IMR-90 (cell line): ENCODE measurements around the gene ZNF283.

ENCODE experiments used
- BHLHE40 ChIP-seq: fragments of 150-350 bp; IDR thresholded peaks from 2 replicates; pipeline ENCODE4 v1.6.1; 2016; ENCODE audit warnings: mild to moderate bottlenecking, low read depth, low read length
- CEBPB ChIP-seq: IDR thresholded peaks from 2 replicates; pipeline ENCODE4 v1.6.1; 2012; ENCODE audit warnings: low read depth, low read length, improper control_type of control experiment
- FOS ChIP-seq: fragments of 150-350 bp; IDR thresholded peaks from 2 replicates; pipeline ENCODE4 v1.6.1; 2016; ENCODE audit warnings: low read depth, low read length
- MAZ ChIP-seq: IDR thresholded peaks from 2 replicates; pipeline ENCODE4 v1.6.1; 2012; ENCODE audit warnings: low read depth, mild to moderate bottlenecking, low read length, improper control_type of control experiment, moderate library complexity, borderline replicate concordance
- MXI1 ChIP-seq: IDR thresholded peaks from 2 replicates; pipeline ENCODE4 v1.6.1; 2012; ENCODE audit warnings: low read depth, mild to moderate bottlenecking, low read length, moderate library complexity, borderline replicate concordance
- NFE2L2 ChIP-seq: fragments of 150-350 bp; IDR thresholded peaks from 2 replicates; pipeline ENCODE4 v1.6.1; 2016; ENCODE audit warnings: low read depth, mild to moderate bottlenecking, low read length
- POLR2A ChIP-seq: IDR thresholded peaks from 2 replicates; pipeline ENCODE4 v1.6.1; 2012; ENCODE audit warnings: mild to moderate bottlenecking, low read depth, low read length
- RCOR1 ChIP-seq: IDR thresholded peaks from 2 replicates; pipeline ENCODE4 v1.6.1; 2012; ENCODE audit warnings: mild to moderate bottlenecking, low read length, improper control_type of control experiment; ENCODE audit not compliant: insufficient replicate concordance
- TF ChIP-seq, protein P1 (sequence below): conservative IDR thresholded peaks from 2 replicates; pipeline ENCODE4 v1.5.1; 2012; ENCODE audit warnings: mild to moderate bottlenecking, low read depth, low read length, improper control_type of control experiment
- TF ChIP-seq, protein P2 (sequence below): fragments of 150-350 bp; IDR thresholded peaks from 2 replicates; pipeline ENCODE4 v1.6.1; 2017; ENCODE audit warnings: mild to moderate bottlenecking, antibody characterized with exemption, low read length, low read depth

DNA sequence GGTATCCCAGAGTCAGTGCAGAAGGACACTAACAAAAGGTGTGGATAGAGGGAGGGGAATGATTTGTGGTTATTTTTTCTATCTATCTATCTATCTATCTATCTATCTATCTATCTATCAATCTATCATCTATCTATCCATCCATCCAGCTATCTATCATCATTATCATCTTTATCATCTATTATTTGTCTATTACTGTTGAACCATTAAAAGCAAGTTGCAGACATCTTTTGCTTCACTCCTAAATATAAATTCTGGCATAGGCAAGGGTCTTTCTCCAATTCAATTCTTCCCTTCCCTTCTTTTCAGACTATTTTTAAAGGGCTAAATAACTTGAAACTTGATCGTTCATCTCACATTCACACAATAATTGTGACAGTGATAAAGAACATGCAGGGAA lies 14.9 kb upstream of the ZNF283 start:
- TF ChIP-seq NFE2L2 = no peak
- TF ChIP-seq, protein P1, sequence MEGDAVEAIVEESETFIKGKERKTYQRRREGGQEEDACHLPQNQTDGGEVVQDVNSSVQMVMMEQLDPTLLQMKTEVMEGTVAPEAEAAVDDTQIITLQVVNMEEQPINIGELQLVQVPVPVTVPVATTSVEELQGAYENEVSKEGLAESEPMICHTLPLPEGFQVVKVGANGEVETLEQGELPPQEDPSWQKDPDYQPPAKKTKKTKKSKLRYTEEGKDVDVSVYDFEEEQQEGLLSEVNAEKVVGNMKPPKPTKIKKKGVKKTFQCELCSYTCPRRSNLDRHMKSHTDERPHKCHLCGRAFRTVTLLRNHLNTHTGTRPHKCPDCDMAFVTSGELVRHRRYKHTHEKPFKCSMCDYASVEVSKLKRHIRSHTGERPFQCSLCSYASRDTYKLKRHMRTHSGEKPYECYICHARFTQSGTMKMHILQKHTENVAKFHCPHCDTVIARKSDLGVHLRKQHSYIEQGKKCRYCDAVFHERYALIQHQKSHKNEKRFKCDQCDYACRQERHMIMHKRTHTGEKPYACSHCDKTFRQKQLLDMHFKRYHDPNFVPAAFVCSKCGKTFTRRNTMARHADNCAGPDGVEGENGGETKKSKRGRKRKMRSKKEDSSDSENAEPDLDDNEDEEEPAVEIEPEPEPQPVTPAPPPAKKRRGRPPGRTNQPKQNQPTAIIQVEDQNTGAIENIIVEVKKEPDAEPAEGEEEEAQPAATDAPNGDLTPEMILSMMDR = no peak
- TF ChIP-seq, protein P2, sequence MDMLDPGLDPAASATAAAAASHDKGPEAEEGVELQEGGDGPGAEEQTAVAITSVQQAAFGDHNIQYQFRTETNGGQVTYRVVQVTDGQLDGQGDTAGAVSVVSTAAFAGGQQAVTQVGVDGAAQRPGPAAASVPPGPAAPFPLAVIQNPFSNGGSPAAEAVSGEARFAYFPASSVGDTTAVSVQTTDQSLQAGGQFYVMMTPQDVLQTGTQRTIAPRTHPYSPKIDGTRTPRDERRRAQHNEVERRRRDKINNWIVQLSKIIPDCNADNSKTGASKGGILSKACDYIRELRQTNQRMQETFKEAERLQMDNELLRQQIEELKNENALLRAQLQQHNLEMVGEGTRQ = no peak
- TF ChIP-seq MXI1 = no peak
- no peak for TF ChIP-seq POLR2A
- TF ChIP-seq RCOR1 = no peak
- no peak for TF ChIP-seq FOS
- TF ChIP-seq CEBPB = no peak
- no peak for TF ChIP-seq BHLHE40
- TF ChIP-seq MAZ = no peak
